Measurements from ENCODE around the gene CSF1.

DNA sequence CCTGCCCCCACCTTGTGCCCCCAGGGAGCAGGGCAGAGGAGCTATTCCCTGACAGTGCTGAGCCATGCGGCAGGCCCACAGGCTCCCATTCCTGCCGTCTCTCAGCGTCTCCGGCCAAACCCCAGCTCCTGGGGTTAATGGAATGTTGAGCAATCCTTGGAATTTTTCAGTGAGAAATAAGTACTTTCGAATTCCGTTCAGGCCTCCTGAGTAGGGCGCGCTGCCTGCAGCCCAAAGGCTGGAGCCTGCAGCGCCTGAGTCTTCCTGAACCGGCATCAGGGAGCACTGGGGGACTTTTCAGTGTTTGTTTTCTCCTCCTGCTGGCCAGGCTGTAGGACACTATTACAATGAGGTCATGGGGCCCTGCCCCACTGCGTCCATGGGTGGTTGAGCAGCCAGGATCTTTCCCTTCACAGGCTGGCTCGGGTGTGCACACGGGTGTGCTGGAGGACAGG is 33.3 kb upstream of the CSF1 start:
- TF ChIP-seq, protein P1, sequence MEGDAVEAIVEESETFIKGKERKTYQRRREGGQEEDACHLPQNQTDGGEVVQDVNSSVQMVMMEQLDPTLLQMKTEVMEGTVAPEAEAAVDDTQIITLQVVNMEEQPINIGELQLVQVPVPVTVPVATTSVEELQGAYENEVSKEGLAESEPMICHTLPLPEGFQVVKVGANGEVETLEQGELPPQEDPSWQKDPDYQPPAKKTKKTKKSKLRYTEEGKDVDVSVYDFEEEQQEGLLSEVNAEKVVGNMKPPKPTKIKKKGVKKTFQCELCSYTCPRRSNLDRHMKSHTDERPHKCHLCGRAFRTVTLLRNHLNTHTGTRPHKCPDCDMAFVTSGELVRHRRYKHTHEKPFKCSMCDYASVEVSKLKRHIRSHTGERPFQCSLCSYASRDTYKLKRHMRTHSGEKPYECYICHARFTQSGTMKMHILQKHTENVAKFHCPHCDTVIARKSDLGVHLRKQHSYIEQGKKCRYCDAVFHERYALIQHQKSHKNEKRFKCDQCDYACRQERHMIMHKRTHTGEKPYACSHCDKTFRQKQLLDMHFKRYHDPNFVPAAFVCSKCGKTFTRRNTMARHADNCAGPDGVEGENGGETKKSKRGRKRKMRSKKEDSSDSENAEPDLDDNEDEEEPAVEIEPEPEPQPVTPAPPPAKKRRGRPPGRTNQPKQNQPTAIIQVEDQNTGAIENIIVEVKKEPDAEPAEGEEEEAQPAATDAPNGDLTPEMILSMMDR (IDR thresholded peaks at IDR 0.05) = peak in 1 of 4 experiments; percentile 22
- no peak for TF ChIP-seq POLR2AphosphoS5 (IDR thresholded peaks at IDR 0.05)

Measured in prostate gland (tissue), 2 donors.